ENCODE results near the gene SCYL1.

The SCYL1 gene

DNA sequence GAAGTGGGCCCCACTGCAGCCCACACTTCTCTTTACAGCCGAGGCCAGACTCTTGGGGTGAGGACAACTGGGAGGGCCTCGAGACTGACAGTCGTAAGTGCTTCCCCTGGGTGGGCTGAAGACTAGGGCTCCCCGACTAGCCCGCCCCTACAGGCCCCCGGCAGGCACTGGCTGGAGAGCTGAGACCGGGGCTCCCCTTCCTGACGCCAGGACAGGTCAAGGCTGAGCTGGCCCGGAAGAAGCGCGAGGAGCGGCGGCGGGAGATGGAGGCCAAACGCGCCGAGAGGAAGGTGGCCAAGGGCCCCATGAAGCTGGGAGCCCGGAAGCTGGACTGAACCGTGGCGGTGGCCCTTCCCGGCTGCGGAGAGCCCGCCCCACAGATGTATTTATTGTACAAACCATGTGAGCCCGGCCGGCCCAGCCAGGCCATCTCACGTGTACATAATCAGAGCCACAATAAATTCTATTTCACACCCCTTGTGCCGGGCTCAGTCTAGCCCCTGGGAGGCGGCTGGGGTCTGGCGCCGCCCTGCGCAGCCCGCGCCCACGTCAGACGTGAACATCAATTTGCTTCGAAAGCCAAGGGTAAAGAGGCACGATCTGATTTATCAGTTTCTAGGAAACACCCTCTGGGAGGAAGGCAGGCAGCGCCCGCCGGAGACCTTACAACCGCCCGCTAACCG, 13.5 kb downstream of the SCYL1 start:
- no peak for DNase-seq
- TF ChIP-seq, protein P1, sequence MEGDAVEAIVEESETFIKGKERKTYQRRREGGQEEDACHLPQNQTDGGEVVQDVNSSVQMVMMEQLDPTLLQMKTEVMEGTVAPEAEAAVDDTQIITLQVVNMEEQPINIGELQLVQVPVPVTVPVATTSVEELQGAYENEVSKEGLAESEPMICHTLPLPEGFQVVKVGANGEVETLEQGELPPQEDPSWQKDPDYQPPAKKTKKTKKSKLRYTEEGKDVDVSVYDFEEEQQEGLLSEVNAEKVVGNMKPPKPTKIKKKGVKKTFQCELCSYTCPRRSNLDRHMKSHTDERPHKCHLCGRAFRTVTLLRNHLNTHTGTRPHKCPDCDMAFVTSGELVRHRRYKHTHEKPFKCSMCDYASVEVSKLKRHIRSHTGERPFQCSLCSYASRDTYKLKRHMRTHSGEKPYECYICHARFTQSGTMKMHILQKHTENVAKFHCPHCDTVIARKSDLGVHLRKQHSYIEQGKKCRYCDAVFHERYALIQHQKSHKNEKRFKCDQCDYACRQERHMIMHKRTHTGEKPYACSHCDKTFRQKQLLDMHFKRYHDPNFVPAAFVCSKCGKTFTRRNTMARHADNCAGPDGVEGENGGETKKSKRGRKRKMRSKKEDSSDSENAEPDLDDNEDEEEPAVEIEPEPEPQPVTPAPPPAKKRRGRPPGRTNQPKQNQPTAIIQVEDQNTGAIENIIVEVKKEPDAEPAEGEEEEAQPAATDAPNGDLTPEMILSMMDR (IDR thresholded peaks at IDR 0.05; ENCODE audit: low read depth, low read length): no peak
- no peaks in the 10 kb centered on the region for H3K9me3 ChIP-seq (ENCODE audit: severe bottlenecking)
- peaks cover 43% of the 10 kb centered on the region for H3K36me3 ChIP-seq
- peak overlapping the region; percentile 77 for H3K27ac ChIP-seq
- H3K4me3 ChIP-seq (ENCODE audit: low read depth, low read length): no peak overlapping the region
- no peaks in the 10 kb centered on the region for H3K27me3 ChIP-seq (ENCODE audit: insufficient read depth, low read depth, severe bottlenecking)

DNA sequence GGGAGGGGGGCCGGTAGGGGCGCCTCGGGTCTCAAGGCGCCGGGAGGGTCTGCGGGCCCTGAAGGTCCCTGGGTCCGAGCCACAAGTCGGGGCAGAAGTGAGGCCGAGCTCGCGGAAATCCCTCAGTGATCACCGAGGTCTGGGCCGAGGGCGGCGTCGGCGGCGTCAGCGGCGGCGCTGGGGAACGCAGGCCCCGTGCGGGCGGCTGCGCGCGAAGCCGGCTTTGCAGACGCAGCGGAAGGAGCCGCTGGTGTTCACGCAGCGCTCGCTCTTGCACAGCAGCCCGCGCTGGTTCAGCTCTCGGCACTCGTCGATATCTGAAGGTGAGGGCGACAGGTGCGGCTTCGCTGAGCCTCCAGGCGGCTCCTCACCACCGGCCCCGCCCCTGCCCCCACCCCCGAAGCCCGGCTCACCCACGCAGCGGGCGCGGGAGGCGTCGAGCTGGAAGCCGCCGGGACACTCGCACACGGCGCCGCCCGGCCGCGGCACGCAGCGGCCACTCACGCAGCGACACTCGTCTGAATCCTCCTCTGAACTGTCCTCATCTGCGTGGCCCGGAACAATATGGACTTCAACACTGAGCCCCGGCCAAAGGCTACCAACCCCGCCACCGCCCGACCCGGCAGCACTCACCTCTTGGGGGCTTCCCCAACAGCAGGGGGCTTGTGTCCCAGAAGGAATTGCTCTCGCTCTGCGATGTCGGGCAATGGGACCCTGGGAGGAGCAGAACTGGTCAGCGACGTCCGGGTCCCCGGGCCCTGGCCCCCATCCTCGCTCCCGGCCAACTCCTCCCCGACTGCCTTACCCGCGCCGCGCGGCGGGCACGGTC, 14.2 kb downstream of the SCYL1 start:
- no peaks in the 10 kb centered on the region for H3K9me3 ChIP-seq (ENCODE audit: severe bottlenecking)
- peak overlapping the region; percentile 77; the same call in 1 of the 2 replicates for H3K27ac ChIP-seq
- no peak for DNase-seq
- H3K4me3 ChIP-seq (ENCODE audit: low read depth, low read length): no peak overlapping the region
- TF ChIP-seq, protein P1 (IDR thresholded peaks at IDR 0.05; ENCODE audit: low read depth, low read length): no peak
- no peaks in the 10 kb centered on the region for H3K27me3 ChIP-seq (ENCODE audit: insufficient read depth, low read depth, severe bottlenecking)
- peaks cover 39% of the 10 kb centered on the region for H3K36me3 ChIP-seq

DNA sequence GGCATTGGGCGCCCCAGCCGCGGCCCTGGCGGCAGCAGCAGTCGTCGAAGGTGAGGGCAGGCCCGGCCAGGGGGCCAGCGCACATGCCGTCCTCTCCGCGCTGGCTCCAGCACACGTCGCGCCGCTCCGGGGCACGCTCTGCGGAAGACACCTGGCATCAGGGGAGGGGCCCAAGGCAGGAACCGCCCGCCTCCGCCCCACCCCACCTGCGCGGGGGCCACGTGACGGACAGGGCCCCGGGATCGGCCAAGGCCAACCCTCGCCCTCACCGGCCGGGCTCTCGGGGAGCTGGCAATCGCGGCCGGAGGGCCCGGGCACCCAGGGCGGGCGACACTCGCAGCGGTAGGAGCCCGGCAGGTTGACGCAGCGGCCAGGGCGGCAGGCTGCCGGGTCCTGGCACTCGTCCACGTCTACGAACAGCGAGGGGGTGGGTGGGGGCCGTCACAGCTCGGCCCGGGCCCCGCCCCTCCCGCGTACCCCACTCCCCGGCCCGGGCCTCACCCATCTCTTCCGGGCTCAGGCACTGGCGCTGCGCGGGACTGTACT, 14.9 kb downstream of the SCYL1 start:
- Histone ChIP-seq H3K27me3 (ENCODE audit: insufficient read depth, low read depth, severe bottlenecking) (no peaks in the 10 kb centered on the region), H3K9me3 (ENCODE audit: severe bottlenecking) (no peaks in the 10 kb centered on the region), H3K36me3 (peaks cover 39% of the 10 kb centered on the region), H3K4me3 (ENCODE audit: low read depth, low read length) (no peak overlapping the region), H3K27ac (no peak overlapping the region)
- DNase-seq: no peak
- TF ChIP-seq, protein P1 (IDR thresholded peaks at IDR 0.05; ENCODE audit: low read depth, low read length): no peak

DNA sequence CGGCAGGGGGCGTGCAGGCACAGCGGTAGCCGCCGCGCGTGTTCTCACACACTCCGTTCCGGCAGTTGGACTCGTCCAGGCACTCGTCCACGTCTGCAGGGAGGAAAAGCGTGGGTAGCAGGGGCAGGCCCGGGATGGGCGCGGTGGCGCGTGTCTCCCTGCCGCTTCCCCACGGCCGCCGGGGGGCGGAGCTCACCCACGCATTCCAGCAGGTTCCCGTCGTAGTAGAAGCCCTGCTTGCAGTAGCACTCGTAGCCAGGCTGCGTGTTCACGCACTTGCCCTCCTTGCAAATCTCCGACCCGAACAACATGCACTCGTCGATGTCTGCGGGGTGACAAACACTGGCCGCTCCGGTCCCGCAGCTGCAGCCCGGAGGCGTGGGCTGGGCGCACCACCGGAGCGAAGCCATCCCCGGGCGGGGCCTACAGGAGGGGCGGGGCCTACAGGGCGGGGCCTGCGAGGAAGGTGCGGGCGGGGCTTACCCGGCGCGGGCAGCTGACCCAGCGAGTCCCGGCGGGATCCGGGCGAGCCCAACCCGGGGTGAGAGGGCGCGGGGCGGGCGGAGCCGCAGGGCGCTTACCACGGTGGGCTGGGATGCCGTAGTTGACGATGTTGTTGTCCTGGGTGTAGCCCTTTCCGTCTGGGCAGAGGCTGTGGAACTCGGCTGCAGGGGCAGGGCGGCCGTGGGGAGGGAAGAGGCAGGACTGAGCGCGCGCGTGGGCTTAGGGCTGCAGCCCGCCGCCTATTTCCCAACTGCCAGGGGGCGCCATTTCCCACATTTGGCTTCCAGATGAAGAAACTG, 15.6 kb downstream of the SCYL1 start:
- Histone ChIP-seq H3K36me3 (peaks cover 35% of the 10 kb centered on the region), H3K27ac (no peak overlapping the region), H3K4me3 (ENCODE audit: low read depth, low read length) (no peak overlapping the region), H3K9me3 (ENCODE audit: severe bottlenecking) (no peaks in the 10 kb centered on the region), H3K27me3 (ENCODE audit: insufficient read depth, low read depth, severe bottlenecking) (no peaks in the 10 kb centered on the region)
- peak; percentile 83 for DNase-seq
- TF ChIP-seq, protein P1 (IDR thresholded peaks at IDR 0.05; ENCODE audit: low read depth, low read length): peak; percentile 71

DNA sequence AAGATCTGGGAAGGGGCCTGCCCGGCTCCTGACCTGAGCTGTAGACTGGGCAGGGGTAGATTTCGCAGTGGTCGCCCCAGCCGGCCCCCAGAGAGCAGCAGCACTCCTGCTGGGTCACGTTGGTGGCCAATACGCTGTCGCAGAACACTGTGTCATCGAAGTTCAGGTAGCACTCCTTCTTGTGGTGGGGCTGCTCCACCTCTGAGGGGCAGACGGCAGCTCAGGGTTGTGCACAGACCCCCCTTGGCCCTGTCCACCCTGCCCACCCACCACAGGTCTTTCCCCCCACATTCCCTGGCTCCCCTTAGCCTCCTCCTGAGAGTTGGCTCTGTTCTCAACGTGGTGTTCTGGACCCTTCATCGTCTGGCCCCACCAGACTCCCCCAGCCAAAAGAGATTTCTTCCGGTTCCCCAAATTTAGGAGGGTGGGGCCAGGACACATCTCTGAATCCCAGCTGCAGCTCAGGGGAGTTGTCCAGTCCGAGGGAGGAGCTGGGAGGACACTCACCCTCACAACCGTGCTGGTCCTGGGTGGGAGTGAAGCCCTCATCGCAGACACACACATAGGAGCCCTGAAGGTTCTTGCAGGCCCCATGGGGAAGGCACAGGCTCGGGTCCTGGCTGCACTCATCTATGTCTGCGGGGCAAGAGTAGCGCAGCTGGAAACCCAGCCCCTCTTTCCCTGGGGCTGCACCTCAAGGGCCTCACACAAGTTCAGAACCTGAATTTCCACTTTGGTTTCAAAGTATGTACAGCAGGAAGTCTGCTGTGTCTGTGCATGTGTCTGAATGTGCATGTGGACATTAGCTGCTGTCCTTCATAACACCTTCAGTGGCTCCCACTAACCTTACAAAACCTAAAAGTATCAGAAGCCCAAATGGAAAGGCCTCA, 16.5 kb downstream of the SCYL1 start:
- no peak overlapping the region for H3K4me3 ChIP-seq (ENCODE audit: low read depth, low read length)
- H3K27ac ChIP-seq: no peak overlapping the region
- H3K27me3 ChIP-seq (ENCODE audit: insufficient read depth, low read depth, severe bottlenecking): no peaks in the 10 kb centered on the region
- TF ChIP-seq, protein P1 (IDR thresholded peaks at IDR 0.05; ENCODE audit: low read depth, low read length): no peak
- peaks cover 27% of the 10 kb centered on the region for H3K36me3 ChIP-seq
- no peak for DNase-seq
- H3K9me3 ChIP-seq (ENCODE audit: severe bottlenecking): no peaks in the 10 kb centered on the region
